H1 (cell line): ENCODE measurements around the gene CENPP. TPM values are rescaled to one million over a fixed set of nuclear protein-coding genes. Genes with fewer than 3 reads are reported as not detected.

Experiments used
- CTCF ChIA-PET: fragments of 300-600 bp; sonication (Branson Sonifier 250); formaldehyde crosslinking; loops from one replicate; lab custom pipeline; 2021; ENCODE audit not compliant: partially characterized antibody; lab: Charles Lee
- POLR2A ChIA-PET: fragments of 300-600 bp; sonication (Branson Sonifier 250); formaldehyde crosslinking; loops from one replicate; lab custom pipeline; 2021; ENCODE audit warnings: inconsistent platforms; ENCODE audit not compliant: partially characterized antibody; lab: Charles Lee
- DNase-seq, 2 experiments: peaks; one replicate each; pipeline versions ENCODE4 v3.0.0 to v3.0.0-alpha.2; 2010 to 2022; ENCODE audit warnings: low spot score in 2 of 2, low read depth in 1 of 2, mixed read lengths in 1 of 2
- FAIRE-seq: peaks from 2 replicates; lab custom pipeline; 2011; peaks lifted over from hg19 to GRCh38; lab: Jason Lieb, UNC
- H2AFZ ChIP-seq: 2 replicates; pipeline ENCODE4 v1.8.1; 2012; ENCODE audit warnings: low read length, inconsistent platforms
- H2AK5ac ChIP-seq: 2 replicates; pipeline ENCODE4 v1.6.1; 2013; ENCODE audit warnings: low read depth, low read length
- H2BK120ac ChIP-seq: replicated peaks from 2 replicates; pipeline ENCODE3; 2013; ENCODE audit warnings: low read depth, low read length, inconsistent platforms
- H2BK12ac ChIP-seq: 2 replicates; pipeline ENCODE4 v1.6.1; 2013; ENCODE audit warnings: low read depth, low read length
- H2BK15ac ChIP-seq: 2 replicates; pipeline ENCODE4 v1.6.1; 2013; ENCODE audit warnings: low read length
- H2BK20ac ChIP-seq: 2 replicates; pipeline ENCODE4 v1.6.1; 2013; ENCODE audit warnings: low read length
- H2BK5ac ChIP-seq: 2 replicates; pipeline ENCODE4 v1.6.1; 2013; ENCODE audit warnings: low read depth, low read length
- H3K14ac ChIP-seq: 2 replicates; pipeline ENCODE4 v1.6.1; 2013; ENCODE audit warnings: inconsistent platforms; ENCODE audit not compliant: insufficient read length
- H3K18ac ChIP-seq: 2 replicates; pipeline ENCODE4 v1.6.1; 2013; ENCODE audit warnings: low read length; ENCODE audit errors: extremely low read depth
- H3K23ac ChIP-seq: 2 replicates; pipeline ENCODE4 v1.6.1; 2013; ENCODE audit warnings: inconsistent platforms; ENCODE audit not compliant: insufficient read length
- H3K23me2 ChIP-seq: 2 replicates; pipeline ENCODE4 v1.6.1; 2013; ENCODE audit warnings: low read depth, low read length
- H3K27ac ChIP-seq: 2 replicates; pipeline ENCODE4 v1.6.1; 2011; ENCODE audit warnings: low read depth, low read length, inconsistent platforms
- H3K27me3 ChIP-seq, 4 experiments: replicated peaks in 1 of 4; 1 replicate in 1 of 4; 2 replicates in 3 of 4; pipeline versions ENCODE4 v1.6.1 to v1.8.1; 2011 to 2013; ENCODE audit warnings: low read length in 3 of 4, mild to moderate bottlenecking in 3 of 4, inconsistent platforms in 2 of 4, mixed read lengths in 2 of 4, moderate library complexity in 1 of 4; ENCODE audit not compliant: control insufficient read depth in 3 of 4, insufficient read depth in 3 of 4; ENCODE audit errors: extremely low read depth in 1 of 4
- H3K36me3 ChIP-seq, 4 experiments: 2 replicates each; pipeline versions ENCODE4 v1.6.1 to v1.8.1; 2011 to 2013; ENCODE audit warnings: mild to moderate bottlenecking in 4 of 4, low read length in 3 of 4, moderate library complexity in 2 of 4, control low read depth in 1 of 4, inconsistent platforms in 1 of 4; ENCODE audit not compliant: insufficient read depth in 4 of 4, control insufficient read depth in 2 of 4
- H3K4ac ChIP-seq: replicated peaks from 2 replicates; pipeline ENCODE3; 2013; ENCODE audit warnings: low read length, low read depth, mixed read lengths, inconsistent platforms; ENCODE audit not compliant: insufficient read length
- H3K4me1 ChIP-seq, 4 experiments: replicated peaks in 1 of 4; 1 replicate in 1 of 4; 2 replicates in 3 of 4; pipeline versions ENCODE4 v1.6.1 to v1.8.1; 2011 to 2013; ENCODE audit warnings: low read length in 3 of 4, inconsistent platforms in 2 of 4, mixed read lengths in 1 of 4; ENCODE audit not compliant: insufficient read depth in 4 of 4, control insufficient read depth in 3 of 4
- H3K4me2 ChIP-seq, 2 experiments: 2 replicates each; pipeline versions ENCODE4 v1.6.1 to v1.8.1; 2011 to 2013; ENCODE audit warnings: low read depth in 2 of 2, low read length in 2 of 2, control low read depth in 1 of 2, inconsistent platforms in 1 of 2, mild to moderate bottlenecking in 1 of 2; ENCODE audit not compliant: insufficient read depth in 1 of 2
- H3K4me3 ChIP-seq, 4 experiments: fragments of 200-600, 300-600 bp in 1 of 4; sonication (generic), shearing (Covaris generic), sonication (Bioruptor Twin) in 1 of 4; 2 replicates each; pipeline versions ENCODE4 v1.5.1 to v1.8.1; 2011 to 2016; ENCODE audit warnings: low read length in 4 of 4, low read depth in 3 of 4, control low read depth in 2 of 4, inconsistent platforms in 2 of 4, mild to moderate bottlenecking in 2 of 4, mixed read lengths in 1 of 4, moderate library complexity in 1 of 4; ENCODE audit not compliant: insufficient read depth in 2 of 4; ENCODE audit errors: extremely low read depth in 1 of 4
- H3K56ac ChIP-seq: replicated peaks from 2 replicates; pipeline ENCODE3; 2013; ENCODE audit warnings: low read depth, mild to moderate bottlenecking, mixed read lengths, low read length, inconsistent platforms; ENCODE audit not compliant: insufficient read length
- H3K79me1 ChIP-seq: 2 replicates; pipeline ENCODE4 v1.6.1; 2013; ENCODE audit warnings: low read depth, low read length, control low read depth
- H3K79me2 ChIP-seq, 2 experiments: 2 replicates each; pipeline versions ENCODE4 v1.6.1 to v1.8.1; 2012 to 2013; ENCODE audit warnings: low read length in 2 of 2, mild to moderate bottlenecking in 2 of 2, inconsistent platforms in 1 of 2; ENCODE audit not compliant: insufficient read depth in 2 of 2, control insufficient read depth in 1 of 2
- H3K9ac ChIP-seq, 4 experiments: replicated peaks in 1 of 4; 1 replicate in 1 of 4; 2 replicates in 3 of 4; pipeline versions ENCODE4 v1.6.1 to v1.8.1; 2011 to 2013; ENCODE audit warnings: low read depth in 3 of 4, low read length in 3 of 4, control low read depth in 2 of 4, mild to moderate bottlenecking in 2 of 4, moderate library complexity in 2 of 4, inconsistent platforms in 1 of 4; ENCODE audit errors: extremely low read depth in 1 of 4
- H3K9me3 ChIP-seq, 2 experiments: 2 replicates each; pipeline versions ENCODE4 v1.6.1 to v1.8.1; 2012 to 2013; ENCODE audit warnings: mild to moderate bottlenecking in 2 of 2, moderate library complexity in 2 of 2, control low read depth in 1 of 2, inconsistent platforms in 1 of 2, low read depth in 1 of 2, low read length in 1 of 2, mixed read lengths in 1 of 2; ENCODE audit not compliant: insufficient read depth in 2 of 2
- H4K20me1 ChIP-seq, 2 experiments: replicated peaks in 1 of 2; 2 replicates each; pipeline versions ENCODE3 to v1.8.1; 2011 to 2013; ENCODE audit warnings: inconsistent platforms in 2 of 2, low read length in 2 of 2, mild to moderate bottlenecking in 1 of 2; ENCODE audit not compliant: insufficient read depth in 2 of 2, control insufficient read depth in 1 of 2
- H4K5ac ChIP-seq: 2 replicates; pipeline ENCODE4 v1.6.1; 2013; ENCODE audit warnings: low read length, low read depth, mixed read lengths, inconsistent platforms; ENCODE audit not compliant: insufficient read length
- H4K8ac ChIP-seq: 2 replicates; pipeline ENCODE4 v1.8.0; 2013; ENCODE audit warnings: mild to moderate bottlenecking, moderate library complexity, low read length, inconsistent platforms; ENCODE audit not compliant: insufficient read depth; ENCODE audit errors: extremely low read depth
- H4K91ac ChIP-seq: replicated peaks from 2 replicates; pipeline ENCODE3; 2013; ENCODE audit warnings: low read length, mixed read lengths, inconsistent platforms; ENCODE audit not compliant: insufficient read length
- ASH2L ChIP-seq: fragments of 200-600, 300-600 bp; sonication (generic); IDR thresholded peaks from one replicate; pipeline ENCODE4 v1.7.1; 2017; ENCODE audit warnings: low read length
- CHD2 ChIP-seq: IDR thresholded peaks from 2 replicates; pipeline ENCODE4 v1.6.1; 2012; ENCODE audit warnings: low read length, improper control_type of control experiment
- EGR1 ChIP-seq: IDR thresholded peaks from 2 replicates; pipeline ENCODE4 v1.6.1; 2011; ENCODE audit warnings: low read depth, low read length, borderline replicate concordance
- EZH2 ChIP-seq: fragments of 200-600 bp; sonication (generic); IDR thresholded peaks from 2 replicates; pipeline ENCODE4 v1.7.1; 2012; ENCODE audit warnings: low read depth, mild to moderate bottlenecking, moderate library complexity, low read length, inconsistent platforms; ENCODE audit not compliant: severe bottlenecking
- HDAC2 ChIP-seq, 2 experiments: fragments of 300-600 bp in 1 of 2; sonication (generic) in 1 of 2; IDR thresholded peaks; 2 replicates each; pipeline ENCODE4 v1.6.1; 2011 to 2012; ENCODE audit warnings: low read depth in 2 of 2, low read length in 2 of 2, mild to moderate bottlenecking in 2 of 2, moderate library complexity in 2 of 2, borderline replicate concordance in 1 of 2, inconsistent platforms in 1 of 2
- PHF8 ChIP-seq: fragments of 200-600 bp; sonication (generic); conservative IDR thresholded peaks from 2 replicates; pipeline ENCODE4 v1.7.1; 2012; ENCODE audit warnings: low read depth, mild to moderate bottlenecking, inconsistent platforms, low read length, moderate library complexity
- RXRA ChIP-seq: IDR thresholded peaks from 2 replicates; pipeline ENCODE4 v1.6.1; 2011; ENCODE audit warnings: low read depth, mild to moderate bottlenecking, low read length, moderate library complexity; ENCODE audit not compliant: insufficient read depth
- SAP30 ChIP-seq: fragments of 300-600 bp; sonication (generic); IDR thresholded peaks from 2 replicates; pipeline ENCODE4 v1.7.1; 2012; ENCODE audit warnings: low read length, moderate library complexity, mild to moderate bottlenecking, inconsistent platforms; ENCODE audit not compliant: insufficient read depth, insufficient replicate concordance
- TEAD4 ChIP-seq: IDR thresholded peaks from 2 replicates; pipeline ENCODE4 v1.6.1; 2012; ENCODE audit warnings: low read depth, low read length, inconsistent platforms, mixed read lengths
- WGBS, 2 experiments: shearing (Covaris generic) in 1 of 2; methylation state at CpG; one replicate each; pipeline versions ENCODE4 v1.1.6 to v1.1.7; 2013 to 2015; ENCODE audit warnings: low lambda C conversion rate in 2 of 2, mixed read lengths in 2 of 2, inconsistent platforms in 1 of 2, low coverage in 1 of 2, missing lambda C conversion rate in 1 of 2; ENCODE audit not compliant: insufficient replicate concordance in 2 of 2, insufficient coverage in 1 of 2, insufficient read length in 1 of 2; ENCODE audit errors: extremely low coverage in 1 of 2, missing lambda C conversion rate in 1 of 2; 5-methylcytosine and 5-hydroxymethylcytosine counted together
- polyA plus RNA-seq, 7 experiments: library from polyadenylated mRNA; depleted of rRNA in 3 of 7; stranded (reverse) in 5 of 7; unstranded in 2 of 7; fragments of >200 nt in 5 of 7; fragments of 200-250 nt in 2 of 7; gene quantifications; 1 replicate in 5 of 7; 2 replicates in 1 of 7; 4 replicates in 1 of 7; pipeline versions ENCODE4 v1.2.1 to v1.2.3, GENCODE V29; 2011 to 2013; ENCODE audit warnings: missing spikeins in 2 of 7, mixed read lengths in 2 of 7
- total RNA-seq: library from RNA; stranded (reverse); fragmentation: NEBNext Ultra II Directional; extraction: Animal tissue kit (Norgen Biotek cat#: 25700); gene quantifications from 2 replicates; pipeline ENCODE4 v1.2.1, GENCODE V29; 2021

CENPP gene
- total and polyA plus RNA-seq, 2 of the 8 experiments (the other 6 are each of a cell fraction or from before 2014, with no cell fraction given) = 2.7 to 10.8 TPM

DNA sequence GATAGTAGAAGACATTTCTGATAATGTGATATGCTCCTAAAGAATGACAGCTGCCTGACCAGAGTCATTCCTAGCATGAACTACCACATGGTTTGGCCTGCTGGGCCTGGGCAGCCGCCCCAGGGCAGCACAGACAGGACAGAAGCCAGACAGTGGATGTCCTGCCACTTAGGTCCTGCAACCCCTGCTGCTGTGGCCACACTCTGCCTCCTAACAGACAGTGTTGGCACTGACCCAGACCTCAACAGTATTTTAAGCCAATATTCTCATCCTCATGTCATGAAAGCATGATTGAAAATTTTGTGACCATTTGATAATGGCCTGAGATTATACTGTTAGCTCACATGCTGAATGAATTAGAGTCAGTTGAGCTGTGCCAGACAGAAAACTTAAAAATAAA, 15.8 kb downstream of the CENPP start:
- ChIA-PET POLR2A (no interaction called here), CTCF (interaction anchor here (1.1 kb wide), 1 partner anchor 13 kb away, joined by 3 read pairs; no protein-coding TSS in a partner anchor)
- Histone ChIP-seq H2BK5ac (no peak overlapping the region), H3K4me2 (no peak overlapping the region), H3K56ac (no peak overlapping the region), H3K4me1 (no peaks in the 10 kb centered on the region), H3K27ac (no peak overlapping the region), H3K79me2 (no peaks in the 10 kb centered on the region), H4K20me1 (peaks cover 0 to 2% of the 10 kb centered on the region in 2 experiments), H3K14ac (no peak overlapping the region), H3K36me3 (peaks cover 0 to 29% (median 8%) of the 10 kb centered on the region in 4 experiments; a peak in 5 of 8 replicates), H2BK120ac (no peak overlapping the region), H3K79me1 (no peaks in the 10 kb centered on the region), H2BK15ac (no peak overlapping the region), H4K8ac (no peak overlapping the region), H2BK20ac (no peak overlapping the region), H3K23ac (no peak overlapping the region), H4K5ac (no peak overlapping the region), H4K91ac (no peak overlapping the region), H3K18ac (no peak overlapping the region), H2BK12ac (no peak overlapping the region), H3K4me3 (no peak overlapping the region), H3K9me3 (peaks cover 6 to 7% of the 10 kb centered on the region in 2 experiments; a peak in 2 of 4 replicates), H3K4ac (no peak overlapping the region), H2AK5ac (no peak overlapping the region), H2AFZ (no peak overlapping the region), H3K9ac (no peak overlapping the region), H3K23me2 (no peaks in the 10 kb centered on the region), H3K27me3 (no peaks in the 10 kb centered on the region)
- no peak for FAIRE-seq
- 92% methylated on average over 1 of the region's 1 CpG; no CpG with 5 or more reads in 1 of the 2 experiments for WGBS, 2 experiments
- DNase-seq = no peak
- TF ChIP-seq RXRA (no peak), CHD2 (no peak), HDAC2 (IDR thresholded peaks at IDR 0.05; ENCODE audit: borderline replicate concordance in 1 of 2, low read depth in 2 of 2, low read length in 2 of 2) (no peak), ASH2L (no peak), EZH2 (no peak), EGR1 (no peak), PHF8 (no peak), TEAD4 (no peak), SAP30 (no peak)
